LNCAP (cell line): ENCODE data around the gene TRAPPC2L.

Experiments used
- TF ChIP-seq, protein P1 (sequence below): fragments of 450-650 bp; IDR thresholded peaks from 2 replicates; pipeline ENCODE4 v1.5.1; 2017; ENCODE audit warnings: mild to moderate bottlenecking

Gene TRAPPC2L

DNA sequence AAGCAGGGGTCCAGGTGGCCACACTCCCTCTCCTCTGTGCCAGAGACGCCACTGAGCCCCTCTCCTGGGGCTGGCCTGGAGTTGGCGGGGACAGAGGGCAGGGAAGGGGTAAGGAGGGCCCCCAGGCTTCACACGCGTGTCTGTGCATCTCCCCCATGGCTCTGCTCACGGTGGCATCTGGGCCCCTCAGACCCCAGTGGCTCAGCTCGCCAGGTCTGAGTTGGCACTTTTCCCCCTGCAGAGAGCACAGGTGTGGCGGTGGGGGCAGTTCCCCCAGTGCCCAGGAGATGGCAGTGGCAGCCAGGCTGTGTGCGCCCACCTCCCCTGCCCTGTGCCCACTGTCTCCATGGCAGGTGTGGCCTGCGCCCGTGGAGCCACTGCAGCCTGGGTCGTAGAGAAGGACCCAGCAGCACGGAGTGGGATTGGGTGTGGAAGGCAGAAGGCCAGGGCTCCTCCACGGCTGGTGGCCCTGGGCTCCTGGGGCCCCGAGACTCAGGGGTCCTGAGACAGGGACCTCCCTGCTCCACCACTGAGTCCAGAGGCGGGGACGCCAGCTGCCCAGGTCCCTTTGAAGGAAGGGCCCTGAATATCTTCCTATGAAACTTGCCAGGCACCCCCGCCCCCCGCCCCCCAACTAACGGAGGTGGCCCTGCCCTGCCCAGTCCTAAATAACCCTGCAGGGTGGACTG, 40.9 kb upstream of the TRAPPC2L start:
- TF ChIP-seq, protein P1, sequence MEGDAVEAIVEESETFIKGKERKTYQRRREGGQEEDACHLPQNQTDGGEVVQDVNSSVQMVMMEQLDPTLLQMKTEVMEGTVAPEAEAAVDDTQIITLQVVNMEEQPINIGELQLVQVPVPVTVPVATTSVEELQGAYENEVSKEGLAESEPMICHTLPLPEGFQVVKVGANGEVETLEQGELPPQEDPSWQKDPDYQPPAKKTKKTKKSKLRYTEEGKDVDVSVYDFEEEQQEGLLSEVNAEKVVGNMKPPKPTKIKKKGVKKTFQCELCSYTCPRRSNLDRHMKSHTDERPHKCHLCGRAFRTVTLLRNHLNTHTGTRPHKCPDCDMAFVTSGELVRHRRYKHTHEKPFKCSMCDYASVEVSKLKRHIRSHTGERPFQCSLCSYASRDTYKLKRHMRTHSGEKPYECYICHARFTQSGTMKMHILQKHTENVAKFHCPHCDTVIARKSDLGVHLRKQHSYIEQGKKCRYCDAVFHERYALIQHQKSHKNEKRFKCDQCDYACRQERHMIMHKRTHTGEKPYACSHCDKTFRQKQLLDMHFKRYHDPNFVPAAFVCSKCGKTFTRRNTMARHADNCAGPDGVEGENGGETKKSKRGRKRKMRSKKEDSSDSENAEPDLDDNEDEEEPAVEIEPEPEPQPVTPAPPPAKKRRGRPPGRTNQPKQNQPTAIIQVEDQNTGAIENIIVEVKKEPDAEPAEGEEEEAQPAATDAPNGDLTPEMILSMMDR, result peak; percentile 85

DNA sequence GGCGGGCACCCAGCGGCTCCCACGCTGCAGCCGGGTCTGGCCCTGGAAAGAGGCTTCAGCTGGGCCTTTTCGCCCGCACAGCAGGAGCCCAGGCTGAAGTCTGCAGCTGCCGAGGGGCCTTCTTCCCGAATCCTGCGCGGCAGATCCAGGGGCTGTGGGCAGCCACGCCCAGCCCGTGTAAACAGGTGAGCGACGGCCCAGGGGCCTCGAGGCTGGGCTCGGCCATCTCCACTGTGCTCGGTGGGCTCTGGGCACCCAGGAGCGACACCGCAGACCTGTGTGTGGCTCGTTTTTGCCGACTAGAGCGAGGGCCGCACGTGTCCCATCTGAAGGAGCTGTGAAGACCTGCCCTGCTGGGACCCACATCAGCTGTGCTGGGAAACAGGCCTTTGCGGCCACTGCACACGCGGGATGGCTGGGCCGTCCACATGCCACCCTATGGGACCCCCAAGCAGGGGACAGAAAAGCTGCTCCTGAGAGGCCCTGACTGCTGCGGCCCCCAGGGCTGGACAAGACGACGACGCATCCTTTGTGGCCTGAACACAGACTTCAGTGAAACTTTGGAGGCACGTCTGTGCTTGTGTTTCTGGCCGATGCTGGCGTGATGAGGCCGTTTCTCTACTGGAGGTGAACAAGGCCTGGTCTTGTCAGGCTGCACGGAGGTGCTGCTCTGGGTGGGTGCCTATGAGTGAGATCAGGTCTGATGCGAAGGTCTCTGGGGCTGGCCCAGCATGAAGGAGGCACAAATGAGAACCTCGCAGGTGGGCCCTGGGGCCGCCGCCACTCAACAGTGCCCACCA, 40.0 kb upstream of the TRAPPC2L start:
- TF ChIP-seq, protein P1, result no peak

DNA sequence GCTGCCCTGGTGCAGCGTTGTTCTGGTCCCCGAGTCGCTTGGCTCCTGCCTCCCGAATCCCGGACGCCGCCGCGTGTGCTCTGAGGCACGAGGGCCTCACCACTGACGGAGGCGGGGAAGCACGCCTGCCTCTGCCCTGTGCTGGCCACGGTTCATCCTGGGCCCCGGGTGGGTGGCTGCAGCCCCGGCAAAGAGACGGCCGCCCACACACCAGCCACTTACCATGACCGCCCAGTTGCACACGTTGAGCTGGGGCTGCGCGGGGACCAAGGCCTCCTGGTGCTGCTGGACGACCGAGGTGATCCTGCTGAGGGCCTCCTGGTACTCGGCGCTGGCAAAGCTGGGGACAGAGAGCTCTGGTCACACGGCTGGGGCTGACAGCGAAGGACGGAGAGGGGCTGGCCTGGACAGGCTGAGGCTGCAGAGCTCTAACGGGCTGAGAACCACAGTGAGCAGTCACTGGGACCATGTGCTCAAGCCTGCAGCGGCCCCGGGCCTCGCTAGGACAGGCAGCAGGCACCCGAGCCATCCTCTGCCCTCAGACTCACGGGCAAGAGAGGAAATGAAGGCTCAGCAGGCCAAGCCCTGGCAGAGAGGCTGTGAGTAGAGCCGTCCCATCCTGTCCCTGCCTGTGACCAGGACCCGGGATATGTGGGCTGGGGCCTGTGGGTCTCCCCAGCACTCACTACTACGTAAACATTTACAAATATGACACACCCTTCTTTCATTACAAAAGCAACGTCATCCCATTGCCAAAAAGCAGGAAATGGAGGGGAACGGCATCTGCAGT, 38.9 kb upstream of the TRAPPC2L start:
- TF ChIP-seq, protein P1, result no peak

DNA sequence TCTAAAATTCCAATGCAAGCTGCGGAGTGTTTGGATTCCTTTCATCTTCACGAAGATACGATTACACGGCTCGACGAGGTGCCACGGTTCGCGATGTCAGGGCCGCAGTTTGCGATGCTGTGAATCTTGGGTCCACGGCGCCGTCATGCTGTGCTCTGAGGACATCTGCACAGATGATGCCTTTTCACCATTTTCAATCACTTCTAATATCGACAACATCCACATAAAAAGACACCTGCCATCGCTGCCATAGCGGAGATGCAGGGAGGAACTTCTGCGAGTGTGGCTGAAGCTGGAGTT, 38.4 kb upstream of the TRAPPC2L start:
- TF ChIP-seq, protein P1, result no peak

DNA sequence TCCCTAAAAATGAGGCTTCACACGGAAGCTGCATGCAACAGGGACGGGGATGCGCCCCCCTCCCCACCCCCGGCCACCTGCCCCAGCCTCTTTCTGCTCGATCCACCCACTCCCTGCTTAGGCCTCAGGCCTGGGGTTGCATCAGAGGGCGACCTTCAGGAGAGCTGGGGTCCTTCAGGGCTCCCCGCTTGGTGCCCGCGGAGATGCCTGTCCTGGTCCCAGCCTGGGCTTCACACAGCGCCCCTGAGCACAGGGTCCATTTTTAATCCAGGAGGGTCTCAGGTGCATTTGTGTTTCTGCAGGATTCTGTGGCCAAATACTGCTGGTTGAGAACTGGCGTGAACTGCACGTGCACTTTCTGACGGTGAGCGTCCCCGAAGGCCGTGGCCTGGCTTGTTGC, 37.8 kb upstream of the TRAPPC2L start:
- TF ChIP-seq, protein P1, result no peak

DNA sequence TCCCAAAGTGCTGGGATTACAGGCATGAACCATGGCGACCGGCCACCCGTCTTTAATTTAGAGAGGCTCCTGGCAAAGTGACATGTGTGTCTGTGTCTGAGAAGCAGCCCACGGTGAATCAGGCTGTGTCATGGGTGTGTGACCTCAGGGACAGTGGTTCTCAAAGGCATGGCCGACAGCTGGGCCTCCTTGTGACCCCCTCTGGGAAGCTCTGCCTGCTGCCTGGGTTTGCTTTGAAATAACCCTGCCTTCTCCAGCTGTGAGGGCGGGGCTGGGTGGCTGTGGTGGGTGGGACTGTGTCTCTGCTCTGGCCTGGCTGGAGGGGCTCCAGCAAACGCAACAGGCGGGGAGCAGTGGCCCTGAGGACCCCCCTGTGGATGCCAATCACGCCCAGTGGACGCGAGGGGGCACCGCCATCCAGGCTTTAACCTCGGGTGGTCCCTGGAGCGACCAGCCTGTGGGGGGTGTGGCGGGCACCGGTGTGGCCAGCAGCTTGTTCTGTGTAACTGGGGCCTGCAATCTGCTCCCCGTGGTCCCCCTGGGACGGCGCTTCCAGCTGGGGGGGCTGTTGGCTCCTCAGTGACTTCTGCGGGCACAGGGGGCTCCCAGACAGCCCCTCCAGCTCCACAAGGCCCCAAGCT, 36.4 kb upstream of the TRAPPC2L start:
- TF ChIP-seq, protein P1, result no peak

DNA sequence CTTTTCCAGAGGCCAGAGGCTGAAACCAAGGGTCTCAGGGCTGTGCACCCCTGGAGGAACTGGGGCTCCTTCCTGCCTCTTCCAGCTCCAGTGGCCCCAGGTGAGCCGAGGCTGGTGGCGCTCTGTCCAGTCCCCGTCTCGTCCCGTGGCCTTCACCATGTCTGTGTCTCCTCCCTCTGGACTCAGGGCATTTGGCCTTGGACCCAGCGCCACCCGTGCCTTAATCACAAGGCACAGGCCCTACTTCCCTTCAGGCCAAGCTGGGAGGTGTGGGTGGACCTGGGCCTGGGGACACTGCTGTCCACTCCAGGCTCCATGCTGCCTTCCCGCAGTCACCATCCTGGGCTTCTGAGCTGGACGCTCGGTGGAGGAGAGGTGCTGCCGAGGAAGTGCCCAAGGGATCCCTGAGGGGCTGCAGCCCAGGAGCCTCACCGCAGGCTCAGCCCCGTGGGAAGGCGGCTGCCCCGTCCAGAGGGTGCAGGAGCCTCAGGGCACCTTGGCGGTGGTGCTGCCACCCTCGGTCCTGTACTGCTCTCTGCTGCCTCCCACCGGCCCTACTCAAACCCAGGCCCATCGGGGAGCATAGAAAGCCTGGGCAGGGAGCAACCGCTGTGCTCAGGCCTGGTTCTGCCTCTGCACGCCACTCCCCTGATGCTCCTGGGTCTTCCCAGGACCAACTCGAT, 35.6 kb upstream of the TRAPPC2L start:
- TF ChIP-seq, protein P1, result no peak; the same call in 1 of the 2 replicates
